HG02884 (cell line): Measurements from ENCODE around the gene LGR4.
"Not testable (repeated sequence)": the region's sequence is repeated elsewhere in the genome, so short reads cannot be mapped to it uniquely, and the experiment has no call there.

ENCODE experiments used
- ATAC-seq: cut with Tn5 transposase; IDR thresholded peaks from one replicate; pipeline ENCODE4 v1.9.1; 2021; ENCODE audit warnings: mild to moderate bottlenecking, moderate library complexity; ENCODE audit not compliant: unreplicated experiment

LGR4 gene, protein sequence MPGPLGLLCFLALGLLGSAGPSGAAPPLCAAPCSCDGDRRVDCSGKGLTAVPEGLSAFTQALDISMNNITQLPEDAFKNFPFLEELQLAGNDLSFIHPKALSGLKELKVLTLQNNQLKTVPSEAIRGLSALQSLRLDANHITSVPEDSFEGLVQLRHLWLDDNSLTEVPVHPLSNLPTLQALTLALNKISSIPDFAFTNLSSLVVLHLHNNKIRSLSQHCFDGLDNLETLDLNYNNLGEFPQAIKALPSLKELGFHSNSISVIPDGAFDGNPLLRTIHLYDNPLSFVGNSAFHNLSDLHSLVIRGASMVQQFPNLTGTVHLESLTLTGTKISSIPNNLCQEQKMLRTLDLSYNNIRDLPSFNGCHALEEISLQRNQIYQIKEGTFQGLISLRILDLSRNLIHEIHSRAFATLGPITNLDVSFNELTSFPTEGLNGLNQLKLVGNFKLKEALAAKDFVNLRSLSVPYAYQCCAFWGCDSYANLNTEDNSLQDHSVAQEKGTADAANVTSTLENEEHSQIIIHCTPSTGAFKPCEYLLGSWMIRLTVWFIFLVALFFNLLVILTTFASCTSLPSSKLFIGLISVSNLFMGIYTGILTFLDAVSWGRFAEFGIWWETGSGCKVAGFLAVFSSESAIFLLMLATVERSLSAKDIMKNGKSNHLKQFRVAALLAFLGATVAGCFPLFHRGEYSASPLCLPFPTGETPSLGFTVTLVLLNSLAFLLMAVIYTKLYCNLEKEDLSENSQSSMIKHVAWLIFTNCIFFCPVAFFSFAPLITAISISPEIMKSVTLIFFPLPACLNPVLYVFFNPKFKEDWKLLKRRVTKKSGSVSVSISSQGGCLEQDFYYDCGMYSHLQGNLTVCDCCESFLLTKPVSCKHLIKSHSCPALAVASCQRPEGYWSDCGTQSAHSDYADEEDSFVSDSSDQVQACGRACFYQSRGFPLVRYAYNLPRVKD

GRCh38 chr11:27472398-27473016, at the start of gene LGR4:
Gene LGR4 (minus strand): TSS chr11:27472790. CDS start chr11:27472302, 488 bp downstream.
- peak; percentile 91 for ATAC-seq

- no peak for ATAC-seq
Observed at GRCh38 chr11:27520226-27520625, 47.6 kb upstream of the LGR4 start.

- no peak for ATAC-seq
Observed at GRCh38 chr11:27518518-27518917, 45.9 kb upstream of the LGR4 start.

DNA sequence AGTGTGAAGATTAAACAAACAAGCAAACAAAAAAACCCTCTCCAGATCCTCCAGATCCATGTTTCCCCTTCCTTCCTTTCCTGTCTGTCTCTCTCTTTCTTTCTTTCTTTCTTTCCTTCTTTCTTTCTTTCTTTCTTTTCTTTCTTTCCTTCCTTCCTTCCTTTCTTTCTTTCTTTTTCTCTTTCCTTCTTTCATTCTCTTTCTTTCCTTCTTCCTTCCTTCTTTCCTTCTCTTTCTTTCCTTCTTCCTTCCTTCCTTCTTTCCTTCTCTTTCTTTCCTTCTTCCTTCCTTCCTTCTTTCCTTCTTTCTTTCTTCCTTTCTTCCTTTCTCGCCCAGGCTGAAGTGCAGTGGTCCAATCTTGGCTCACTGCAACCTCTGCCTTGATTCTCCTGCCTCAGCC, 44.9 kb upstream of the LGR4 start:
- not testable (repeated sequence) for ATAC-seq

DNA sequence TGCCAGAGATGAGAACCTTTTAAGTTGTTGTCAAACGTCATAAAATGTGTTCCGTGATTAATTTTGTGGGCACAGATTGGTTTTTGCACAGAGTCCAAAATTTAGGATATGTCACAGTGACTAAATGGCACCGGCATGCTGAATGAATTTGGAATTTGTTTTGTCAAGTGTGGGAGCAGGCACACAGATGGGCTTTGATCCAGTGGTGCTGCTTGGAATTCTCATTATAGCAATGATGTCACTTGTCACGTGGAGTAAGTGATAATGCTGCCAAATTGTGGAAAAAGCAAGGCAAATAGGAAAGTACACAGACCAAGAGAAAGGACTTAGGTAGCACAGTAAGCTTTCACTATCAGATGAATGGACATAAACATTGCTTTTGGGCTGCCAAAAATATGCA, 42.0 kb upstream of the LGR4 start:
- ATAC-seq, result no peak

DNA sequence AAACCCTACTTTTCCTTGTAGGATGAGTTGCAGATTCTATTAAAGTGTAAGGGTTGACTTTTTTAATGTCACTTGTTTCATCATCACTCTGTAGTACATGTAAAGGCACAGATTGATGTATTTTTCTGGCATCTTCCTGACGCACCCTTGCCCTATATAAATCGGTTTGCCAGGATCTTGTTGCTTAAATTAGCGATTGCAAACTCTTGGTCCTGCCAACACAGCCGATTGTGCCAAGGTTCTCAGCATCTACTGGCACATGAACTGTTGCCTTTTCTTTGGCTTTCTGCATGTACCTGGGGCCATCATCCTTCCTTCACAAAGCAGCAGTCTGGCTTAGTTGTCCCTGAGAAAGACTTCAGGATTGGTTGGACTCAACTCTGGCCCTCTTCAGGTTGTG, 41.5 kb upstream of the LGR4 start:
- no peak for ATAC-seq

DNA sequence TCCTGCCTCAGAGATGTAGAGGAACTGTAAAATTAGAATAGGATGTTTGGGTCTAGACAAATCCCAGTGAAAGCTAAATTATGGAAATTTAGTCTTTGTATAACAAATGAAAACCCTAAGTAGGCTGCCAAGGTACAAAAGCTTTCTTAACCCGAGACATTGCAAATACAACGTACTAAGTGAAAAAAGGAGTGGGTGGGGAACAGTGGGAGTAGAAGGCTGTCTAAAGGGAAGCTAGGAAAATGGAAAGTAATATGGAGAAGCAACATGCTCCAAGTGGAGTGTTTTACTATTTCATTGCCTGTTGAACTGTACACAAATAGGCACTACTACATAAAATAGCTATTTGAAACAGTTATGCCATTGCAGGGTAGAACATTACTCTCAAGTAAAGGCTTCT, 40.8 kb upstream of the LGR4 start:
- ATAC-seq, result no peak

DNA sequence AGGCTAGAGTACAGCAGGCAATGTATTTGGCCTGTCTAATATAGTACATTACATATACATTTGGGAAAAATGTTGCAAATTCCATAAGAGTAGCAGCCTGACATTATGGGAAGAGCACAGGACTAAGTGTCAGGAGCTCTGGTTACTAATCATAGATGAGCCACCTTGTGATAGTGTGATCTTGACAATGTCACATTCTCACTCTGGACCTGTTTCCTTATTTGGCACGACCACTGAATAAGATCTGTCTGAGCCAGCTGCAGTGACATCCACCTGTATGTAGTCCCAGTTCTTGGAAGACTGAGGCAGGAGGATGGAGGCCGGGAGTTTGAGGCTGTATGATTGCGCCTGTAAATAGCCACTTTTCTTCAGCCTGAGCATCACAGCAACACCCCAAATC, 39.6 kb upstream of the LGR4 start:
- no peak for ATAC-seq

GRCh38 chr11:27509908-27510307, 37.3 kb upstream of the LGR4 start:
- no peak for ATAC-seq

DNA sequence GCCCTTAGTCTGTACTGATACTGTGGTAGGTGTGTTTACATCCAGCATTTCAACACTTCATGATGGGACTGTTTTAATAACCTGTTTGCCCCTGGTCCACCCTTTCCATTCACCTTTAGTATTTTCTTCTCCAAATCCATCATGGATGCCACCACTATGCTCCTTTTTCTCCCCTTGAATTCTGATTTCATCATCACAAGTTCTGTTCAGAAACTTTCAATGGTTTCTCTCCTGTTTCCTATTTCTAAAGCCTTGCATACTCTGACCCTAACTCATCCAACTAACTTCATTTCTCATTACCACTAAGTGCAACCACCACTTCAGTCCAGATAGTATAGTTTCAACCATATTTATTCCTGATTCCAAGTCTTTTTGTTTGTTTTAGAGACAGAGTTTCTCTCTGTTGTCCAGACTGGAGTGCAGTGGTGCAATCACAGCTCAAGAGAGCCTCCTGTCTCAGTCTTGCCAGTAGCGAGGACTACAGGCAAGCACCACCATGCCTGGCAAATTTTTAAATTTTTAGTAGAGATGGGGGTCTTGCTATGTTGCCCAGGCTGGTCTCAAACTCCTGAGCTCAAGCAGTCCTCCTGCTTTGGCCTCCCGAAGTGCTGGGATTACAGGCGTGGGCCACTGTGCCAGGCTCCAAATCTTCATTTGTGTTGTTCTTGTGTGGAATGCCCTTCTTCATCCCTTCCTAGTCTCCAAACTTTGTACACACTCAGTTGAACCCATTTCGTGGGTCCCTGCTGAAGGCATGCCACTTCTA, 35.1 kb upstream of the LGR4 start:
- no peak for ATAC-seq

DNA sequence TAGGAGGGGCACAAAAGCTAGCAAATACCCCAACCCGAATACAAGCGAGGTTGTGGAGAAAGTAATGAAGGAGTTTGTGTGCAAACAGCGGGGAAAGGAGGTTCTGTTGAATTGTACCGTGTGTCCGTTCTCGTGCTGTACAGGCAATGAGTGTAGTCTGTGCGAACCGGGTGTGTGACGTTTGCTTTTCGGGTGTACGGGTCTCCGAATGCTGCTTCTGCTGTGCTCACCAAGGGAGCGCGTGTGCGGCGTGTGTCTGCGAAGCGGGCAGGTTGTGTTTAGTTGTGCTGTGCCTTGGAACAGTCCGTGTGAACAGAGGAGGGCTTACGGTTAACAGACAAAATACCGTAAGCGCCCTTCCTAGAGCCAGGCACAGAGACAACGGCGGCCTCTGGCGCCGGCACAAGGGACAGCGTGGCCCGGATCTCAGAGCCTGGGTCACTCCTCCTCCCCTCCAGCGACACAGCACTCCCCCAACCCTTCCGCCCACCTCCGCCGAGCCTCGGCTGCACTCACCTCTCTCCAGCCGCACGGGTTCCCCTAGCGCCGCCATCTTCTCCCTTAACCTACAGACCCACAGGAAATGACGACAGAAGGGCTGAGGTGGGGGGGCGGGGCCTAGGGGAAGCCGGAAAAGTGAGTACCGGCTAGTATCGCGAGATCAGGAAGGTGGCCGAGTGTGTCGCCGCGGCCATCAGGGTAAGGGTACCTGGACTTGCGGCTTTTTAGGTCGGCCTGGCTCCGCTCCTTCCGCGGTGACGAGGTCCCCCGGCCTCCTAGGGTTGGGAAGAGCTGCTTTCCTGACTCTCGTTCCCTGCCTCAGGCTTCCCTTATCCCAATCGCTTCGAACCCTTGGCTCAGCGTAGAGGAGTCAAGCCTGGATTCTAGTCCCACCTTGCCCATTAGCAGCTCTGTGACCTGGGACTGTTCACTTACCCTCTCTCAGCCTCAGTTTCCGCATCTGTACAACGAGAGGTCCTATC, 33.9 kb upstream of the LGR4 start, which contains the start of gene LIN7C:
TSS of gene LIN7C (minus strand) at position 570 of the 983 bp plus-strand sequence. CDS start at position 553, 17 bp downstream.
- ATAC-seq, result peak; percentile 90

DNA sequence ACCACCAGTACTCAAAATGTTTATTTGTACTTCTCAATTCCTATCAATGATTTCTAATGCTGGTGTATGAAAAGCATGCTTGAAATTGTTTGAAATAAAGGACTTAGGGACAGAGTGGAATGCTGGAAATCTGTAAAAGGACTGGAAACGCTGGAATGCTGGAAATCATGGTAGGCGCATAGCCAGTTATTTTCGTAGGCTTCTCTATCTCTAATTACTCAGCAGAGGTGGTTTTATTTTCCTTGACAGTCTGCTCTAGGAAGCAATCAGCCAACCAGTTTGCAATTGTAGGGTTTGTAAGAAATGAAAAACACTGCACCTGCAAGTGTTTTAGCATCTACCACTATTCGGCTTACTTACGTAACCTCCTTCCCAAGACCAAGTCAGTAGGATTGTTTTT, 33.2 kb upstream of the LGR4 start:
- ATAC-seq, result peak; percentile 7

DNA sequence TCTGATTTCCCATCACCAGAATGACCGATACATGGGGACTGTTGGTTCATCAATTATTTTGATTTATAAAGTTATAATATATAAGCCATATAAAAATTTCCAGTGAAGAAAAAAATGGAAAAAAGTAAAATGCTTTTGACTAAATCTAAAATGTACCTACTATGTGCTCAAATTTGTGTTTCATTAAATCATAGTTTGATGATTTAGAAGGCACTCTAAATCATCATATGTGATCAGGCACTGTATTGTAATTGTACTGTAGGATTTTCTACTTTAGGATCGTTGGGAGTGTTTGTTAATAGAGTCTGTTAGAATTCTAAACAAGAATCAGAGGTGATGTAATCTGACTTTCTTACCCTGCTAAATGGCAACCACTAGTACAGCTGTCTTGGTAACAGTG, 31.6 kb upstream of the LGR4 start:
- no peak for ATAC-seq

- no peak for ATAC-seq
Observed at GRCh38 chr11:27501100-27501499, 28.5 kb upstream of the LGR4 start.

DNA sequence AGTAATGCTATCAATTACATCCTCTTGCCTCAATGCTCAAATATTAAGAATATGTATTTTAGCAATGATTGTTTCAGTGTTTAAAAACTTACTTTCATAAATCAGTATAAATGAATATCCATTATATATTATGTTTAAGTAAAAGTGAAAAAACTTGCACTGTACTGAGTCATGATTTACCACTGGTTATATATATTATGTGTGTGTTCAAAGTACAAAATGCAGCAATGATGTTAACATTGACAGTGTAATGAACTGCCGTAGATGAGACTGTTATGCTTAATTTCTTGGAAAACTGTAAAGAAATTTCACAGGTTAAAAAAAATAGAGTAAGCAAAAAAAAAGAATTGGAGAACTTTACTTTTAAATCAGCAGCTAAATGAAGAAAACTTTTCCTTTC, 25.3 kb upstream of the LGR4 start:
- no peak for ATAC-seq

DNA sequence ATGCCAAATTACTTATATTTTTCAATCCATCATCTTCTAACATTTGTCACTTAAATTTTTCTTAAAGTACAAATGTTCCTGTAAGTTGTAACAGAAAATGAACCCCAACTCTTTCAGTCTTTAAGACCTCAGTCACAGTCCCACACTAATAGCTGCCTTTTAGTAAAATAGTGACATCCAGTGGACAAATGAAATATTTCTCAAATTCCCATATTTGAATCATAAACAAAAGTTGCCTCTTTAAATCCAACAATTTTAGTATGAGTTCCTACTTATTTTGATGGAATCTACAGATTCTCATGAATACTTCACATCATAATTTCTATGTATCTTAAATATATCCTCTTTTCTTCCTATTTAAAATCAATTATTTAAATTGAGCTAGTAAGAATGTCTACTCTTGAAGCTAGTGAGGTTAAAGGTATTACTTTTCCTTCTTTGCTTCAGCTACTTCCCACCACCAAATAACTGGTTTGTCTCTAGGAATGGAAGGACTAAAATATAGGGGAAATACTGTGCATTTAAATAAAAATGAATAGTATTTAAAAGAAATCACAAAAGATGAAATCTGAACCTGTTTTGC, 24.8 kb upstream of the LGR4 start:
- ATAC-seq, result peak; percentile 54

- no peak for ATAC-seq
Observed at GRCh38 chr11:27496461-27496860, 23.9 kb upstream of the LGR4 start.

GRCh38 chr11:27495710-27496300, 23.2 kb upstream of the LGR4 start:
- no peak for ATAC-seq

DNA sequence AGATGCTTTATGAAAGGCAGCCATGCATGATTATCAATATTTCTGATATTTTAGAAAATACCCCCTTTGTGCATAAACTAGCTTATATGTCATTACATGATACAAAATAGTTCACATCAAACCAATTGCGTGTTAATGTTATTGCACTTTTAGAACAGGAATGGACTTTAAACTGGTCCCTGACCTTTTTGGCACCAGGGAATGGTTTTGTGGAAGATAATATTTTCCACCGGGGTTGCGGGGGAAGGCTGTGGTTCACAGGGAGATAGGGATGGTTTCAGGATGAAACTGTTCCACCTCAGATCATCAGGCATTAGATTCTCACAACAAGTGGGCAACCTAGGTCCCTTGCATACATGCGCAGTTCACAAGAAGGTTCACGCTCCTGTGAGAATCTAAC, 16.5 kb upstream of the LGR4 start:
- no peak for ATAC-seq
